GM12865 (cell line): Measurements from ENCODE around the gene IL11RA.

Source experiments
- DNase-seq: peaks from one replicate; pipeline ENCODE4 v3.0.0; 2010; ENCODE audit warnings: low read depth
- H3K4me3 ChIP-seq: 2 replicates; pipeline ENCODE4 v1.5.1; 2011; ENCODE audit warnings: mild to moderate bottlenecking, low read depth, low read length, control low read depth
- TF ChIP-seq, protein P1 (sequence below): IDR thresholded peaks from 2 replicates; pipeline ENCODE4 v1.5.1; 2011; ENCODE audit warnings: low read length, control low read depth, low read depth, inconsistent platforms; ENCODE audit not compliant: insufficient read depth; ENCODE audit errors: missing control alignments

The IL11RA gene

GRCh38 chr9:34623374-34624235 lies 28.4 kb upstream of the IL11RA start:
- H3K4me3 ChIP-seq, result no peak overlapping the region

DNA sequence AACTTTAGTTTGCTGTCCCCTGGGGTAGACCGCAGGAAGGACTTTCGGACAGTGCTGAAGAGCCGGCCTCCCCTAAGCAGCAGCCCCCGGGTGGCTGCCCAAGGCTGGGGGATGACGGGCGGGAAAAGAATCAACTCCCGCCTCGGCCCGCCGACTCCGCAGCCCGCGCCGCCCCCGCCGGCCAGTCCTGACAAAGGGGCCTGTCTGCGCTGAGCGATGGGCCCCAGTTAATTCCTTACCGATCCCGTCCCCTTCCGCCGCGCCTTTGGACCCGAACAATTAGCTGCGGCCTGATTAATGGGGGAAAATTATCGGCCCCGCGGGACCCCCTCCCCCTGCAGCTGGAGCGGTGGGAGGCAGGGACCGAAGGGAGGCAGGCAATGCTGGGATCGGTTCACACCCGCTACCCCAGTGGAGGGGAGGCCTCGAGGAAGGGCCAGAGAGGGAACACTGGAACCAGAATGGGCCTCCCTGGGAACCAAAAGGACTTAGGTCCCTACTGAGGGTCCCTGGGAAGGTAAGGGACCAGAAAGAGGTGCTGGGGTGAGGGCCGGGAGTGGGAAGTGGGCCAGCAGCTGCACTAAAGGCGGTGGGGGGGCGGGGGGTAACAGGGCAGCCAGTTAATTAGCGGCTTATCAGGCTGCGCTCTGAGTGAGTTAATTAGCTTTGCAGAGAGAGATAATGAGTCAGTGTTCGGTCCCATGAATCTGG lies 27.4 kb upstream of the IL11RA start:
- no peak overlapping the region for H3K4me3 ChIP-seq
- TF ChIP-seq, protein P1, sequence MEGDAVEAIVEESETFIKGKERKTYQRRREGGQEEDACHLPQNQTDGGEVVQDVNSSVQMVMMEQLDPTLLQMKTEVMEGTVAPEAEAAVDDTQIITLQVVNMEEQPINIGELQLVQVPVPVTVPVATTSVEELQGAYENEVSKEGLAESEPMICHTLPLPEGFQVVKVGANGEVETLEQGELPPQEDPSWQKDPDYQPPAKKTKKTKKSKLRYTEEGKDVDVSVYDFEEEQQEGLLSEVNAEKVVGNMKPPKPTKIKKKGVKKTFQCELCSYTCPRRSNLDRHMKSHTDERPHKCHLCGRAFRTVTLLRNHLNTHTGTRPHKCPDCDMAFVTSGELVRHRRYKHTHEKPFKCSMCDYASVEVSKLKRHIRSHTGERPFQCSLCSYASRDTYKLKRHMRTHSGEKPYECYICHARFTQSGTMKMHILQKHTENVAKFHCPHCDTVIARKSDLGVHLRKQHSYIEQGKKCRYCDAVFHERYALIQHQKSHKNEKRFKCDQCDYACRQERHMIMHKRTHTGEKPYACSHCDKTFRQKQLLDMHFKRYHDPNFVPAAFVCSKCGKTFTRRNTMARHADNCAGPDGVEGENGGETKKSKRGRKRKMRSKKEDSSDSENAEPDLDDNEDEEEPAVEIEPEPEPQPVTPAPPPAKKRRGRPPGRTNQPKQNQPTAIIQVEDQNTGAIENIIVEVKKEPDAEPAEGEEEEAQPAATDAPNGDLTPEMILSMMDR, result no peak
- no peak for DNase-seq

More at GRCh38 chr9:34623374-34624235, 28.4 kb upstream of the IL11RA start:
- TF ChIP-seq, protein P1, result no peak
- no peak for DNase-seq

DNA sequence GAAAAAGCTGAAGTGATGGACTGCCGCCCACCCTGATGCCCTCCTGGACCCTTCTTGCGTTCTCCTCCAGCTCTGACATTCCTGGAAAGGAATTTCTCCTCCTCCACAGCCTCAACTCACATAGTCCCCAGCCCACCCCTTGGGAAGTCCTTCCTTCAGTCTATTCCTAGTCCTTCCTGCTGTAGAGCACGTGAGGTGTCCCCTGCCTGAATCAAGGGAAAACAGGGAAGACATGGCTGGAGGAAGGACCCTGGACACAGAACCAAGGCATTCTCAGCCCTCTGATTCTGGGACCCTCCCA lies 26.8 kb upstream of the IL11RA start:
- H3K4me3 ChIP-seq, result no peak overlapping the region
- TF ChIP-seq, protein P1, result no peak
- no peak for DNase-seq

- TF ChIP-seq, protein P1, result no peak
- DNase-seq, result no peak
- H3K4me3 ChIP-seq, result no peak overlapping the region
These were observed 24.0 kb upstream of the IL11RA start for GRCh38 chr9:34627716-34628655.

DNA sequence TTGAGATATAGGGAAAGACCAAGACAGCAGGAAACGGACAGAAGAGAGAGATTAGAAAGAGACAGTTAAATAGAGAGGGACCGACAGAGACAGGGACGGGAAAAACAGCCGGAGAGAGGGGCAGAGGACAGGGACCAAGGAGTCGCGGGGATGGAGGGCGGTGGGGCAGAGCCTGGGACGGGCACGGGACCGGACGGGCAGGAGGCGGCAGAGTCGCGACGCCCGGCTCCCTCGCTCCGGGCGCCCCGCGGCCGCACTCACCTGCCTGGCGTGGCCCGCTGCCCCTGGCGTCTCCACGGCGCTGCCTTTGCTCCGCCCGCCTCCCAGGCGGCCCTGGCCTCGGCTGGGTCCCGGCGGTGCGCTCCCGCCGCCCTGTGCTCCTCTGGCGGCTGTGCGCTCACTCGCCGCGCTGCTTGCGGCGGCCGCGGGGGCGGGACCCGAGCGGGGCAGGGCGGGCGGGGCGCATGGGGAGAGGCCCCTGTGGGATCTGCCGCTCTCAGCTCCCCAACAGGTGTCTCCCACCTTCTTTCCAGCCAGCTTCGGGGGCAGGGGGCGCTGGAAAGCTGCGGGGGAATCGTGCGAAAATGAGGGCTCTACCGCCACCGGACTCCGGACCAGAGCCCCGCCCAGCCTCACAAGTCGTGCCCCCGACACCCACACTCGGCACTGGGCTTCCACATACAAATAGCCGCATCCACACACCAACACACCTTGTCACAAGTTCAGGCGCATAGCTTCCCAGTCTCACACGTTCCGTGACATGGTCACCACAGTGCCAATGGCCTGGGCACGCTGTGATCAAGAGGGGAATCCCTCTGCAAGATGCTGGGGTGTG lies 23.1 kb upstream of the IL11RA start, which contains the start of gene ARID3C:
Gene ARID3C, minus strand, starts transcription at position 411 of the 835 bp plus-strand sequence. CDS start 1,052 bp downstream, outside the sequence.
- no peak for DNase-seq

DNA sequence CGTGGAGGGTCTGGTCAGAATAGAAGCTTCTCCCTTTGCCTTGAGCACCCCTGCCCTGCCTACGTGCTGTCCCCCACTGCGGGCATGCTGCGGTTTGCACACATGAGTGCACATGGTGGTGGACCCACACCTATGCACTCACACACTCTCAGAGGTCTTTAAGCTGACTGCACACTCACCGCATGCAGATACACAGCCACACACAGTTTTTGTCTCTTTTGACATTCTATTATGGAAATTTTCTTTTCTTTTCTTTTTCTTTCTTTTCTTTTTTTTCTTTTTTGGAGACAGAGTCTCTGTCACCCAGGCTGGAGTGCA lies 22.5 kb upstream of the IL11RA start:
- DNase-seq, result no peak
- no peak overlapping the region for H3K4me3 ChIP-seq
- TF ChIP-seq, protein P1, result no peak

More for the DNA sequence above, 23.1 kb upstream of the IL11RA start, which contains the start of gene ARID3C:
- TF ChIP-seq, protein P1, result no peak
- no peak within 1 kb of the TSS for H3K4me3 ChIP-seq
